ENCODE measurements around the gene RFC2. TPM values are rescaled to one million over a fixed set of nuclear protein-coding genes. Genes with fewer than 3 reads are reported as not detected.

The RFC2 gene
- total and polyA plus RNA-seq, 2 of the 8 experiments (the other 6 are each of a cell fraction or from before 2014, with no cell fraction given), result 52.9 to 85.4 TPM

DNA sequence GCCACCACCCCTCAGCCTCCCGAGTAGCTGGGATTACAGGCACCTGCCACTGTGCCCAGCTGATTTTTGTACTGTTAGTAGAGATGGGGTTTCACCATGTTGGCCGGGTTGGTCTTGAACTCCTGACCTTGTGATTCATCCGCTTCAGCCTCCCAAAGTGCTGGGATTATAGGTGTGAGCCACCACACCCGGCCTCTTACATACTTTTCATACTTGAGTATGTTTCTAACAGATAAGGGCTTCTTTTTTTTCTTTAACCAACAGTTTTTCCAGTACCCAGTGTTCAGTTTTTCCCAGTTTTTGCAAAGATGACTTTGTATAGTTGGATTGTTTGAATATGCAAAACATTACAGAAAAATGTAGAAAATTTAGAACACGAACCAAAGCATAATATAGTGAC, 72.4 kb downstream of the RFC2 start (continued):
- TF ChIP-seq, protein P1, sequence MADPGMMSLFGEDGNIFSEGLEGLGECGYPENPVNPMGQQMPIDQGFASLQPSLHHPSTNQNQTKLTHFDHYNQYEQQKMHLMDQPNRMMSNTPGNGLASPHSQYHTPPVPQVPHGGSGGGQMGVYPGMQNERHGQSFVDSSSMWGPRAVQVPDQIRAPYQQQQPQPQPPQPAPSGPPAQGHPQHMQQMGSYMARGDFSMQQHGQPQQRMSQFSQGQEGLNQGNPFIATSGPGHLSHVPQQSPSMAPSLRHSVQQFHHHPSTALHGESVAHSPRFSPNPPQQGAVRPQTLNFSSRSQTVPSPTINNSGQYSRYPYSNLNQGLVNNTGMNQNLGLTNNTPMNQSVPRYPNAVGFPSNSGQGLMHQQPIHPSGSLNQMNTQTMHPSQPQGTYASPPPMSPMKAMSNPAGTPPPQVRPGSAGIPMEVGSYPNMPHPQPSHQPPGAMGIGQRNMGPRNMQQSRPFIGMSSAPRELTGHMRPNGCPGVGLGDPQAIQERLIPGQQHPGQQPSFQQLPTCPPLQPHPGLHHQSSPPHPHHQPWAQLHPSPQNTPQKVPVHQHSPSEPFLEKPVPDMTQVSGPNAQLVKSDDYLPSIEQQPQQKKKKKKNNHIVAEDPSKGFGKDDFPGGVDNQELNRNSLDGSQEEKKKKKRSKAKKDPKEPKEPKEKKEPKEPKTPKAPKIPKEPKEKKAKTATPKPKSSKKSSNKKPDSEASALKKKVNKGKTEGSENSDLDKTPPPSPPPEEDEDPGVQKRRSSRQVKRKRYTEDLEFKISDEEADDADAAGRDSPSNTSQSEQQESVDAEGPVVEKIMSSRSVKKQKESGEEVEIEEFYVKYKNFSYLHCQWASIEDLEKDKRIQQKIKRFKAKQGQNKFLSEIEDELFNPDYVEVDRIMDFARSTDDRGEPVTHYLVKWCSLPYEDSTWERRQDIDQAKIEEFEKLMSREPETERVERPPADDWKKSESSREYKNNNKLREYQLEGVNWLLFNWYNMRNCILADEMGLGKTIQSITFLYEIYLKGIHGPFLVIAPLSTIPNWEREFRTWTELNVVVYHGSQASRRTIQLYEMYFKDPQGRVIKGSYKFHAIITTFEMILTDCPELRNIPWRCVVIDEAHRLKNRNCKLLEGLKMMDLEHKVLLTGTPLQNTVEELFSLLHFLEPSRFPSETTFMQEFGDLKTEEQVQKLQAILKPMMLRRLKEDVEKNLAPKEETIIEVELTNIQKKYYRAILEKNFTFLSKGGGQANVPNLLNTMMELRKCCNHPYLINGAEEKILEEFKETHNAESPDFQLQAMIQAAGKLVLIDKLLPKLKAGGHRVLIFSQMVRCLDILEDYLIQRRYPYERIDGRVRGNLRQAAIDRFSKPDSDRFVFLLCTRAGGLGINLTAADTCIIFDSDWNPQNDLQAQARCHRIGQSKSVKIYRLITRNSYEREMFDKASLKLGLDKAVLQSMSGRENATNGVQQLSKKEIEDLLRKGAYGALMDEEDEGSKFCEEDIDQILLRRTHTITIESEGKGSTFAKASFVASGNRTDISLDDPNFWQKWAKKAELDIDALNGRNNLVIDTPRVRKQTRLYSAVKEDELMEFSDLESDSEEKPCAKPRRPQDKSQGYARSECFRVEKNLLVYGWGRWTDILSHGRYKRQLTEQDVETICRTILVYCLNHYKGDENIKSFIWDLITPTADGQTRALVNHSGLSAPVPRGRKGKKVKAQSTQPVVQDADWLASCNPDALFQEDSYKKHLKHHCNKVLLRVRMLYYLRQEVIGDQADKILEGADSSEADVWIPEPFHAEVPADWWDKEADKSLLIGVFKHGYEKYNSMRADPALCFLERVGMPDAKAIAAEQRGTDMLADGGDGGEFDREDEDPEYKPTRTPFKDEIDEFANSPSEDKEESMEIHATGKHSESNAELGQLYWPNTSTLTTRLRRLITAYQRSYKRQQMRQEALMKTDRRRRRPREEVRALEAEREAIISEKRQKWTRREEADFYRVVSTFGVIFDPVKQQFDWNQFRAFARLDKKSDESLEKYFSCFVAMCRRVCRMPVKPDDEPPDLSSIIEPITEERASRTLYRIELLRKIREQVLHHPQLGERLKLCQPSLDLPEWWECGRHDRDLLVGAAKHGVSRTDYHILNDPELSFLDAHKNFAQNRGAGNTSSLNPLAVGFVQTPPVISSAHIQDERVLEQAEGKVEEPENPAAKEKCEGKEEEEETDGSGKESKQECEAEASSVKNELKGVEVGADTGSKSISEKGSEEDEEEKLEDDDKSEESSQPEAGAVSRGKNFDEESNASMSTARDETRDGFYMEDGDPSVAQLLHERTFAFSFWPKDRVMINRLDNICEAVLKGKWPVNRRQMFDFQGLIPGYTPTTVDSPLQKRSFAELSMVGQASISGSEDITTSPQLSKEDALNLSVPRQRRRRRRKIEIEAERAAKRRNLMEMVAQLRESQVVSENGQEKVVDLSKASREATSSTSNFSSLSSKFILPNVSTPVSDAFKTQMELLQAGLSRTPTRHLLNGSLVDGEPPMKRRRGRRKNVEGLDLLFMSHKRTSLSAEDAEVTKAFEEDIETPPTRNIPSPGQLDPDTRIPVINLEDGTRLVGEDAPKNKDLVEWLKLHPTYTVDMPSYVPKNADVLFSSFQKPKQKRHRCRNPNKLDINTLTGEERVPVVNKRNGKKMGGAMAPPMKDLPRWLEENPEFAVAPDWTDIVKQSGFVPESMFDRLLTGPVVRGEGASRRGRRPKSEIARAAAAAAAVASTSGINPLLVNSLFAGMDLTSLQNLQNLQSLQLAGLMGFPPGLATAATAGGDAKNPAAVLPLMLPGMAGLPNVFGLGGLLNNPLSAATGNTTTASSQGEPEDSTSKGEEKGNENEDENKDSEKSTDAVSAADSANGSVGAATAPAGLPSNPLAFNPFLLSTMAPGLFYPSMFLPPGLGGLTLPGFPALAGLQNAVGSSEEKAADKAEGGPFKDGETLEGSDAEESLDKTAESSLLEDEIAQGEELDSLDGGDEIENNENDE (IDR thresholded peaks at IDR 0.05; ENCODE audit: insufficient replicate concordance, low read length), result no peak
- TF ChIP-seq TCF12 (IDR thresholded peaks at IDR 0.05; ENCODE audit: low read depth, low read length) (no peak), TAF7 (optimal IDR thresholded peaks at IDR 0.05; ENCODE audit: borderline replicate concordance, low read depth, low read length) (no peak)

All from H1 (cell line).